ENCODE results near the gene ZNF385C.
A peak's percentile ranks its signal among the peaks of the same experiment; 100 is the strongest.

ZNF385C gene

DNA sequence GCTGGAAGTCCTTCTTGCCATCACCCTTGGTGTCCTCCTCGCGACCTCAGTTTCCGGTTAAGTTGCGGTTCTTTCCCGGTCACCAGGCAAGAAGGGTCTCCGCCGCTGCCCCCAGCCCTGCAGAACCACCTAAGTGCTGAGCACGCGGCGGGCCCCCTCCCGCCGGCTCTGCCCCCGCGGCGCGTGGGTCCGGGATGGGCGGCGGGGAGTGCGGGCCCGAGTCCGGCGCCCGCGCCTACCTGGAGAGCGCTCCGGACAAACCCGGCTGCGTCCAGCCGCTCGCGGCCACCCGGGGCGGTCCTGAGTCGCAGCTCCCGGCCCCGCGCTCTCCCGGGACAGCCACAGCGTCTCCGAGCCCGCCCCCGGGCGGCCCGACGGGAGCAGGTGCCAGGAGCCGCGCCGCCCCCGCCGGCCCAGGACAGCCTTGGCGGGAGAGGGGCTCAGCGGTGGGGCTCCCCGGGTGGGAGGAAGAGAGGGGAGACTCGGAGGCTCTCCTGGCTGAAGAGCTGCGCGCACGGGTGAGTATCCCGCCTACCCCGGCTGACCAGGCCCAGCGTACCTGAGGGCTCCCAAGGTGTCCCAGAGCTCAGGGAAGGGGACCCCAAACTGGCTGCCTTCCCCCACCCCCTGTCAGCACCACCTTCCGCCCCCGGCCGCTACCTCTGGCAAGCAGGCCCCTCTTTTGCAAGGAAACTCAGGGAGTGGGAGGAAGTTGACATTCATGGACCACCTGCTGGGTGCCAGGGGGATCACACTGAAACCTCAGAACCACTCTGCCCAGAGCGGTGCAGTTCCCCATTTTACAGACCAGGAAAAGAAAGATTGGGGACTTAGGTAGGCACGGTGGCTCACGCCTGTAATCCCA is 25.7 kb downstream of the ZNF385C start:
- no peak for DNase-seq

DNA sequence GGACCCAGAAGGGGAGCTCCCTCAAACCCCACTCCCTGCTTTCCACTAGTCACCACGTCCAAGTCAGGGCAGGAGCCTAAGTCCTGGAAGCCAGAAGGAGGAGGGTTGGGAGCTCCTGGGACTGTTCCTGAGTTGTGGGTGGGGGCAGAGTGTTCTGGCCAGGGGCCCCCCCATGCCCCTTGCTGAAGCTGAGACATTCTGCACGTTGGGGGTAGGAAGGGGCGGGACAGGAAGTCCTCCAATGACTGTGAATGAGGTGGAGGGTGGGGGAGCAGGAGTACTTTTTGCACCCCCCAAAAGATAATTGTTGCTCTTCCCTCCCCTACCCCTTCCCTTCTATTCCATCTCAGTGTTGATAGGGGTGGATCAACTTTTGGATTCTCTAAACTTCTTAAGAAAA is 26.5 kb downstream of the ZNF385C start:
- DNase-seq, result no peak

DNA sequence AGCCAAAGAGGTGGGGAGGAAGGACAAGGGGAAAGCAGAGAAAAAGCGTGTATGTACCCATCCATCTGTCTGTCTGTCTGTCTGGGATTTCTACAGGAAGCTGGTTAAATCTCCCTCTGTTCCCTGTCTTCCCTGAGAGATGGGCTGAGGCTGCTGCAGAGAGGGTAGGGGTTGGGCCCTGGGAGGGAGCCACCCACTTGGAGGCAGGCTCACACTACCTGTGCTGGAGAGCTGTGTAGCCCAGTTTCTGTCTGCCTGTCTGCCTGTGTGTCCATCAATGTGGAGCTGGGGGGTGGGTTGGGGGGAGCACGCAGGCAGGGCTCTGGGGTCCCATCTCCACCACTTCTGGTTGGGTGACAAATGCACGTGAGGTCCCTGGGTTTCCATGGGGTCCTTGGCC is 29.3 kb downstream of the ZNF385C start:
- no peak for DNase-seq

DNA sequence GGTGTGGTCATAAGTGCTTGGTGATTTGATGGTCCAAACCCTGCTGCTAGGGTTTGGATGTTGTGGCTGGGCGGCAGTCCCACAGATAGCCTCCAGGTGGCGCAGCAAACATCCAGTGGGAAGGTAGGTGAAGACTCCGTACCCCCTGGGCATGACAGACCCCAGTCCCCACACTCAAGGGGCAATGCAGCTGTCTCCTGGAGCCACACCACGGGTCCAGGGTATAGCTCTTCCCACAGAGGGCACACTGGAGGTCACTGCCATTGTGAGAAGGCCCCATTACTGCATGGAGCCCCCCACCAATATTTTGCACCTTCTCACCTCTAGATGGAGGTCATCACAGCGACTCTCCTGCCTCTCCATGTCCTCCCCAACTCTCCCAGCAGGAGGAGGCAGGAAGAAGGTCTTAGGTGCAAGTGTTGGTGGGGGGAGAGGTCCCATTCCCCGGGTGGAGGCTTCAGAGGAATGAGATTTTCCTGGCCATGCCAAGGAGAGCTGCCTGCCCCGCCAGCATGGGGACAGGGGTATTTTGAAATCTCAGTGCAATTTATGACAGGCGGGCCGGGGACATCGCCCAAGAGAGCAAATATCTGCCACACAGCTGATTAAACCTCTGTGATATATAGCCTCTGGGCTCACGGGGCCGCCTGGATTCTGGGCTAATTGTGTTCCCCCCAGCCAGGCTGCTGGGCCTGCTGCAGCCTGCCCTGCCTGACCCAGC is 30.7 kb downstream of the ZNF385C start:
- DNase-seq, result peak; percentile 59

DNA sequence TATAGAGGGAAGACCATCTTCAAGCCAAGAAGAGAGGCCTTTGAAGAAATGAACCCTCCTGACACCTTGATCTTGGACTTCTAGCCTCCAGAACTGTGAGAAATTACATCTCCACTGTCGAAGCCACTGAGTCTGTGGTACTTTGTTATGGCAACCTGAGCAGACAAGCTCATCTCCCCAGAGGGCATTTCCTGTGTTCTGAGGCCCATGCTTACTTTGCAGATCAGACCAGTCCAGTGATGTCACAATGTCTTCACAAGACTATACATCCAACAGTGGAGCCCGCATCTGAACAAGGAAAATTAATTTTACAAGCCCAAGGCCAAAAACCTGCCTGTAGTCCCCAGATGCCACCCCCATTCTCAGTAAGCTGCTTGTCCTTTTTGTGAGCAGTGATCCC is 33.1 kb downstream of the ZNF385C start:
- no peak for DNase-seq

DNA sequence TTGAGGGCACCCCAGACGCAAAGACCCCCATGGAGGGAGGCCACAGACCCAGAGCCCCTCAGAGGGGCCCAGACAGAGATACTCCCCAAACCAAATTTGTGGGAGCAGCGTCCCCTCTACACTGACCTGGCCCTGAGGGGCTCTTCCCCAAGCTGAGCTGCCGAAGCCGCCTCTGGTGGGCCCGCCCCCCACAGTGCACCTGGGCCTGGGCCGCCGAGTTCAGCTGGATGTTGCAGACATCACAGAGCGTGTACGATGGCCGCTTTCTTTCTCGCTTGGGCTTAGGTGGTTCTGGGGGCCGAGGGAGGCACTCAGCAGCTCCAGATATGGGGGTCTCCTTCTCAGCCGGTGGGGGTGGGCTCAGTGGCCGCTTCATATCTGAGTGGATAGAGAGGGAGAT is 35.6 kb downstream of the ZNF385C start:
- no peak for DNase-seq

DNA sequence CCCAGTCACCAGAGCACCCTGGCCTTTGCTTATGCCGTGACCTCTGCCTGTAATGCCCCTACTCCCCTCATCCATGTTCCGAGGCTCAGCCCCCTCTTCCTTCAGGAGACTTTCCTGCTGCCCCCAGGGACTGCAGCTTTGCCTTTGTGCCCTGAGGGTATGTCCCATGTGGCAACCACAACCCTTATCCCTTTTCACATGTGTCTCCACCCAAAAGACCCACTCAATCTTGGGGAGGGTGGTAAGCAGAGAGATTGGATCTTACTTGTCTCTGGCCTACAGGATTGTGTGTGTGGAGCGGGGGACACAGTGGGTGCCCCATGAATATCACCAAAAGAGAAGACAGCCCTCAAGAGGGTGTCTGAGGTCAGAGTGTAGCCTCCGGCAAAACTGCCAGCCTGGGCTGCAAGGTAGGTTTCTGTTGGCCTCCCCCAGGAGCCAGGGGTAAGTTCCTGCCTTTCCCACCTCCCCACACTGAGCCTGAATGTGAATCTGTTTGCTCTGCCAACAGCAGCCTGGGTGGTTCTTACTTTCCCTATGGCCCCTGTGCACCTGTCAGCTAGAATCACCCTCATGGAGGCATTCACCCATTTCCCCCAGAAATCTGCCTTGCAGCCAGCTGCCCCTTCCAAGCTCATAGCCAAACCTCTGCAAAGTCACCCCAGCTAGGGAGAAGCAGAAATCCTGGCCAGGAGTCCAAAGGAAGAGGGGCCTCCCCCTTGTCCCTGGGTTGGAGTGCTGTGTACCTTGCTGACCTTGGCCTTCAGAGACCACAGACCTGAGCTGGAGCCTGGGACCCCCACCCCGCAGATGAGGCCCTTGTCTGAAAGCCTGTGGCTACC is 36.4 kb downstream of the ZNF385C start:
- no peak for DNase-seq

DNA sequence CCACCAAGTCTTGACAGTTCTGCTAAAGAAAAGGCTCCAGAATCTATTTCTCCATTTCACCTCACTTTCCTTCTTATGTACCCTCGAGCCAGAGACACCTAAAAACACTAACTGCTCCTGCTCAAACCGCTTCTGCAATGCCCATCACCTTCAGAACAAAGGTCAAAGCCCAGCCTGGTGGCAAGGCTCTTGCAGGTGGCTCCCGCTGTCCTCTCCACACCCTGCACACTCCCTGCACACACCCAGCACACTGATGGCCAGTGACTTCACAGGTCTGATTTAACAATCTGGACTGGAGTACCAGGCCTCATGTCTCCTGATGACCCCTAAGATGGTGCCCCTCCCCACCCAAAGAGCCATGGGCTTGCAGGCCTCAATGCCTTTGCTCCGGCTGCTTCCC is 38.0 kb downstream of the ZNF385C start:
- no peak for DNase-seq

DNA sequence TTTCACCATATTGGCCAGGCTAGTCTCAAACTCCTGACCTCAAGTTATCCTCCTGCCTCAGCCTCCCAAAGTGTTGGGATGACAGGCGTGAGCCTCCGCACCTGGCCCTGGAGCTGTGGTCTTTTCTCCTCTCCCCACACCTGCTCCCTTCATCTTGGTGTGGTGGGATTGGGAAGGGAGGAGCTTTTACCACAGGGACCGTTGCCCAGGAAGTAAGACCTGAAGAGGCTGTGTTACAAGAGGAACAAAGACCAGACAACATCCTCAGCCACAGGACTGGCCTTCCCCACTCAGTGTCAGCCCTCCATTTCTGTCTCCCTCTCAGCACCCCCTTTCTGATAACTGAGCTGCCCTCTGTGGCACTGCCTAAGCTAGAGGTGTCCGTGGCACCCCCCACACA is 38.5 kb downstream of the ZNF385C start:
- DNase-seq, result no peak

DNA sequence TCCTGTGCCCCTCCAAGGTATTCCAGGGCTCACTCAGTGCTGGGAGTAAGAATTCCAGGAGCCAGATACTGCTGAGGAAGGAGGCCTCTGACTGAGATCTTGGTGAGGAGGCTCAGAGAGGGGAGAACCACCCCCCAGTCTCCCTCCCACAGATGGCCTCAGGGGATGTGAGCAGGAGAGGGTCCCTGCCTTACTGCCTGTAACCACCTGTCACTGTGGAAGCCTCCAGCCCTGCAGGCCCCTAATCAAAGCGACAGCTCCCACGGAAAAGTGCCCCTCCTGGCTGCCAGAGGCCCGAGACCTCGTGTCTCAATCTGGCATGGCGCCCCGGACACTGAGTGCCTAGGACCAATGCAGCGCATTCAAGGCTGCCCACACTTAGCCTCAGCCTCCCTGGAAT is 40.2 kb downstream of the ZNF385C start:
- no peak for DNase-seq

DNA sequence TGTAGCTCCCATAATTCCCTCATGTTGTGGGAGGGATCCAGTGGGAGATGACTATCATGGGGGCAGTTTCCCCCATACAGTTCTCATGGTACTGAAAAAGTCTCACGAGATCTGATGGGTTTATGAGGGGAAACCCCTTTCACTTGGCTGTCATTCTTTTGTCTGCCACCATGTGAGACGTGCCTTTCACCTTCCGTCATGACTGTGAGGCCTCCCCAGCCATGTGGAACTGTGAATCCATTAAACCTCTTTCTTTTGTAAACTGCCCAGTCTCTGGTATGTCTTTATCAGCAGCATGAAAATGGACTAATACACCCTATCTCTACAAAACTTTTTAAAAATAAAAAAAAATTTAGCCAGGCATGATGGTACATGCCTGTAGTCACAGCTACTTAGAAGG is 41.6 kb downstream of the ZNF385C start:
- DNase-seq, result no peak

DNA sequence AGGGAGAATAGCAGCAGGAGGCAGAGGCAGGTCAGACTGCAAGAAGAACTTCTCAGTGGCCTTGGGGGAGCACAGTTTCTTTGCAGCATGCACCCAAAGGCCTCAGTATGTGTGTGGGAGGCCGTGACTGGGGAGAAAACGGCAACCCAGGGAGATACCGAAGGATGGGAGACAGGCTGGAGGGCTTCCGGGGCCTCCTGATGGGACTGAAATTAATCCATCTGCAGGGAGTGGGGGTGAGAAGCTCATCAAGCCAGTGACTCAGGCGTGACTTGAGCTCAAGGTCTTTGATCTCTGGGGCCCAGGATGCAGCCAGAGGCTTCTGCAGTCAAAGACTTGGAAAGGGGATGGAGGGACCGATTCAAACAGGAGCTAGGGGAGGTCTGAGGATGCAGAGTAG is 42.8 kb downstream of the ZNF385C start:
- no peak for DNase-seq

DNA sequence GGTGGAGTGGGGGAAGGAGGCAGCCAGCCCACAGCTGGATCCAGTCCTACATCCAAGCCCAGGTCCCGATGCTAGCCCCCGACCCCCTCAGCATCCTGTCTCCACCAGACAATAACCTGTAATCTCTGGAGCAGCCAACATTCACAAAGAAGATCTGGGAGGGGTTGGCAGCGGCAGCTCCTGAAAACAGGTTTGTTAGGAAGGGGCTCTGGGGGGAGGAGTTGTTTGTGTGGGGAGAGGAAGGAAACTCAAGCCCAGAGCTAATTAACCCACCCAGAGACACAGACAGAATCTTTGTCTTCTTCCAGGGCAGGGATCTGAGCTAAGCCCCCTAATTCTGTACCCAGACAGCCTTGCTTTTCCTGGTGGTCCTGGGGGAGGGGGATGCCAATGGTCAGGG is 43.2 kb downstream of the ZNF385C start:
- no peak for DNase-seq

DNA sequence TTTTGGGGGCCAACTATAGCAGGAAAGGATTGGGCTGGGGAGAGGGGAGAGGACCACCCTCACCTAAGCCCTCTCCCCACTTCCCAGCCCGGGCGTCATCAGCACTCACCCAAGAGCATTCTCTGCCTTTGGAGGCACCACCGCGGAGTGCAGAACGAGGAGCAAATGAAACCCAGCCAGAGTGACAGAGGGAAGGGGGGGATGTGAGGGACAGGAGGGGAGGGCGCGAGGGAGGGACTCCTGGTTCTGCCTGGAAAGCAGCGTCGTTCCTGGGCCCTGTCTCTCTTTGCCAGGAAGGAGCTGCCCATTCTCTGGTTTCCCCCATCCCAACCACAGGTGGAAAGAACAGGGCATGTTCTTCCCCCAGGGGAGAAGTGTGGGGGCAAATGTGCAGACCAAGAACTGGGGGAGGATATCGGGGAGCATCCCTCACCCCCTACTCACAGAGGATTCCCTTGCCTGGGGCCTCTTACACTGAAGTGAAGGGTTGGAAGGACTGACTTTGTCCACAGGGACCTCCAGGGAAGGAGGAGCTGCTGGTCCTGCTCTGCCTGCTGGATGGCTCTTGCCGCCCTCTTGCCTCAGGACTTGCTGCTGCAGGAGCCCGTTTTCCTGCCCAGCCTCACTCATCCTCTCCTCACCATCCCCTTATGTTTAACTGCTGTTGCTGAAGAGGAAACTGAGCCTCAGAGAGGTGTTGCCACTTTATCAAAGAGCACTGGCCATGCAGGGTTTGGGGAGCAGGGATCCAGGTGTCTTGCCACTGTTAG is 44.4 kb downstream of the ZNF385C start:
- no peak for DNase-seq

DNA sequence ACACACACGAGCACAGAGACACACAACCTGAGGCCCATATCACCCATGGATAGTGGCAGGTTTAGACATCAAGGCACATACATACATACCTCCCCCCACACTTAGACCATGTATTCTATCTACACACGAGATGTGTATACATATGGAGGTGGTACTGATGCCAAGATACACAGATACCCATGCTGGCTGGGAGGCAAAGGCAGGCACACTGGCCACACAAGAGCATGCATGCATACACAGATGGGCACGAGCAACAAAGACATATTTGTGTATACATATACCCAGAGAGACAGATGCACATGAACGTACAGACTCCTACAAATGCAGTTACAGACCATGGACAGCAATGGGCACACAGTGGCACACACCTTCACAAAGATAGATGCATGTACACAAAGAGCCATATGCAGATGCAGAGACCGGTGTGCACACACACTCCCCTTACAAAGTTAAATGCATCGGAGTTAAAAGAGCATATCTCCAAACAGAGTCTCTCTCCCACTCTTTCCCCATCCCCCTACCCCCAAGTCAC is 45.9 kb downstream of the ZNF385C start:
- DNase-seq, result no peak

DNA sequence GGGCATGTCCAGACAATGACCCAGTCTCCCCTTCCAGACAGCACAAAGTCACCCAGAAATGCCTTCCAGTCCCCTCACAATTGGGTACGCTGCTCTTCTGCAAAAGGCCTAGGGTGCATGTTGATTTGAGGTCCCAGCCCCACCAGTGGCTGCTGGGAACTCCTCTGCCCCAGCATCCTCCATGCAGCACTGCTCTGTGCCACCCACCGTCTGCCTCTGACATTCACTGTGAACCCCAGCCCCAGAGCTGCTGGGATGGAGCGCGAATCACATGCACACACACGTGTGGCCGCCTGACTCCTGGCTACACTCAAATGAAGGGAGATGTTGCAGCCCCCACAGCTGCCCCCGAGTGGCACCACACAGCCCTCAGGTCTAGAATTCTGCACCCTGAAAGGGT is 46.6 kb downstream of the ZNF385C start:
- no peak for DNase-seq

DNA sequence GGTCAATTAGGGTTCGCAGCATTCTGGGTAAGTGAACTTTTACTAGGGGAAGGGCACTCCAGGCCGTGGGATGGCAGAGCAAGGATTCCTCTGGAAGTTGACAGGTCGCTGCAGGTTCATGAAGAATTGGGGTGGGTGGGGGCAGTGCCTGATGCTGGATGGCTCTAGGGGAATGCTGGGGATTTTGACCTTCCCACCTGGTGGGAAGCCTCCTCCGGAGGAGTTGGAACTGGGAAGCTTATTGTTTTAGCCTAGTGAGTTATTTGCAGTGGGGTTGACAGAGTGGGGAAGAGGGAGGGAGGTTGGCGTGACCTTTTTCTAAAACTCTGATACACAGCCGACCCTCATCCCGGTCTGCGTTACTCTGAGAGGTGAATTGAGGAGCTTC is 47.3 kb downstream of the ZNF385C start:
- no peak for DNase-seq

DNA sequence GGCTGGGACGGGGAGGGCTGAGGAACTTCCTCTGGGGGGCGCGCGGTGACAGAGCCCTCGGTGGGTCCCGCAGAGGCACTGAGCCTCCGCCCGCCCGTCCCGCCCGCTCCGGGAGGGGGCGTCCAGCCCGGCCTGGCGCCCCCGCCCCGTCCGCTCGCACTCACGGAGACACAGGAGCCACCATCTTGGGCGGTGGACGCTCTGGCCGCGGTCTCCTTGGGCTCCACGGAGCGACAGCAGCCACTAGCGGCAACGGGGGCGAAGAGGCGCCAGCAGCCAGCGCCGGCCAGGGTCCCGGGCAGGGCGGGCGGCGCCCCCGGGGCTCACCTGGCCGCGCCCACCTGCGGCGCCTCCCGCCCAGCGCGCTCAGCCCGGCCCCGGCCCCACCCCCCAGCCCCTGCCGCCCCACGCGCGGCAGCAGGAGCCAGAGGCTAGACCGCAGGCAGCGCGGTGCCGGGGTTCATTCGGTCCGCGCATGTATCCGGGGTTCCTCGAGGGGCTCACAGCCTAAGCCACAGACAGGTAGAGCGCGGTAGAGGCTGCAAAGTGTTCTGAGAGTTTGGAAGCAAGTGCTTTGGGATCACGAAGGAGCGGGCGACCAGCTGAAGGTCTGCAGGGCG is 47.8 kb downstream of the ZNF385C start, which contains the start of gene C17orf113:
Gene C17orf113, minus strand, starts transcription at position 209 of the 620 bp plus-strand sequence. CDS start 7,225 bp downstream, outside the sequence.
- peak; percentile 49 for DNase-seq

DNA sequence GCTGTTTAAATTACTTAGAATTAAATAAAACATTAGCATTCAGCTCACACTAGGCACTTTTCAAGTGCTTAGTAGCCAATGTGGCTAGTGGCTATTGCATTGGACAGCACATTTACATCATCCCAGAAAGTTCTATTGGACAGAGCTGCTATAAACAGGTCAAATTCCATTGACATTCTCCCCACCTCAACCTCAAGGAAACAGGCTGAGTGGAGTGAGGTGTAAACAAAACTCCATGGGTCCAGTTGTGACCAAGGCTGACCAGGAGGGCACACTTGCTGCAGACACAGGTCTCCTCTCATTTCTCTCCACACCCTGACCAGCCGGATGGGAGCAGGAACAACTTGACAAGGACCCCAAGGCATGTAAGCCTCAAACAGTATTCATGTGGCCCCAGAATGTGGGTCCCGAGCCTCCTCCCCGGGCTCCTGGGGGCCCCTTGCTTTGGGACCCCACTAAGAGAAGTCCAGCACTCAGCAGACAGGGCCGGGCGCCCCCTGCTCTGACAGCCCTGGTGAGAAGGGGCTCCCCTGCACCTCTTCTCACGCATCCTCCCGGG is 48.4 kb downstream of the ZNF385C start:
- DNase-seq, result no peak

DNA sequence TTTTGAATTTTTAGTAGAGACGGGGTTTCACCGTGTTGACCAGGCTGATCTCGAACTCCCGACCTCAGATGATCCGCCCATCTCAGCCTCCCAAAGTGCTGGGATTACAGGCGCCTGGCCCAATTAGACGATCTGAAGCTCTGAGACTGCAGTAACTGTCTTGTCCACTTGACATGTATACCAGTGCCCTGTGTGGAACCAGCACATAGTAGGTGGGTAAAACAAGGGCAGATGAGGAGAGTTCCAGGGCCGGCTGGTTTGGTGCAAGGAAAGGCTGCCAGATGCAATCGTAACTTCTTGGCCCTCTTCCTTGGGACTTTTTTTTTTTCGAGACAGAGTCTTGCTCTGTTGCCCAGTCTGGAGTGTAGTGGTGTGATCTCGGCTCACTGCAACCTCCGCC is 50.9 kb downstream of the ZNF385C start:
- no peak for DNase-seq

DNA sequence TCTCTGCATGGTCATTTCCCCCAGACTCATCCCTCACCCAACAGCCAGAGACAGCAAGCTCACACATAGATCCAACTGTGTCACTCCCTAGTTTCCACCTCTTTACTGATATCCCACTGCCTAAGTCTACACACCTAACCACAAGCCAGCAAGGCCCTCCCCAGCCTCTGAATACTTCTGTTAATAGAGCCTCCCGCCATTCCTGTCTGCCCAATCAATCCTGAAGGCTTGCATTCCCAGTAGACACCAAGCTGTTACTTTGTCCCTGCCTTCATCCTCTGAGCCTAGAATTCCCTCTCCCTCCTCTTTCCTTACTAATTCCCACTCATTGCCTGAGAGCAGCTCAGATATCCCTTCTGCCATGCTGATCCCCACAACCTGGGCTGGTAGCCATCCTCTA is 52.6 kb downstream of the ZNF385C start:
- DNase-seq, result no peak
